IMR-90 (cell line): Measurements from ENCODE around the gene H6PD. TPM values are rescaled to one million over a fixed set of nuclear protein-coding genes. Genes with fewer than 3 reads are reported as not detected.

Source experiments
- ATAC-seq: fragments of 200-7000 bp; cut with Tn5 transposase; 2 replicates; pipeline ENCODE4 v1.9.1; 2020; ENCODE audit warnings: low read depth, mild to moderate bottlenecking, moderate library complexity
- BruUV-seq: library from RNA; stranded (reverse); fragments of 400-500 nt; replicated peaks from 2 replicates; lab custom pipeline; 2021; lab: Mats Ljungman, UMichigan
- CTCF ChIA-PET: fragments of 300-600 bp; formaldehyde crosslinking; extraction: SDS; loops from one replicate; lab custom pipeline; 2021; ENCODE audit warnings: antibody characterized with exemption; lab: Yijun Ruan, JAX
- POLR2A ChIA-PET: fragments of 300-600 bp; sonication (Branson Sonifier 250); formaldehyde crosslinking; loops from one replicate; lab custom pipeline; 2022; ENCODE audit warnings: antibody characterized with exemption; ENCODE audit not compliant: unreplicated experiment; lab: Charles Lee
- DNase-seq: peaks from one replicate; pipeline ENCODE4 v3.0.0; 2013
- H2AFZ ChIP-seq: replicated peaks from 2 replicates; pipeline ENCODE3; 2013; ENCODE audit warnings: low read length, mild to moderate bottlenecking; ENCODE audit not compliant: poor library complexity
- H2AK5ac ChIP-seq: 2 replicates; pipeline ENCODE4 v1.6.1; 2013; ENCODE audit warnings: low read depth, low read length, inconsistent platforms
- H2AK9ac ChIP-seq: replicated peaks from 2 replicates; pipeline ENCODE3; 2013; ENCODE audit warnings: mild to moderate bottlenecking, low read depth, low read length, moderate library complexity; ENCODE audit not compliant: poor library complexity
- H2BK120ac ChIP-seq: 2 replicates; pipeline ENCODE4 v1.6.1; 2013; ENCODE audit warnings: low read depth, low read length, inconsistent platforms
- H2BK15ac ChIP-seq: 3 replicates; pipeline ENCODE4 v1.6.1; 2013; ENCODE audit warnings: low read depth, low read length, inconsistent platforms
- H2BK20ac ChIP-seq: 2 replicates; pipeline ENCODE4 v1.6.1; 2013; ENCODE audit warnings: low read depth, mild to moderate bottlenecking, inconsistent platforms, low read length, moderate library complexity
- H2BK5ac ChIP-seq: 2 replicates; pipeline ENCODE4 v1.6.1; 2013; ENCODE audit warnings: mild to moderate bottlenecking, low read depth, low read length, inconsistent platforms; ENCODE audit not compliant: poor library complexity, severe bottlenecking
- H3K14ac ChIP-seq: replicated peaks from 2 replicates; pipeline ENCODE4 v1.6.1; 2013; ENCODE audit warnings: low read depth, low read length, inconsistent platforms
- H3K18ac ChIP-seq: 2 replicates; pipeline ENCODE4 v1.6.1; 2013; ENCODE audit warnings: low read depth, low read length, control low read depth
- H3K23ac ChIP-seq: 2 replicates; pipeline ENCODE4 v1.6.1; 2013; ENCODE audit warnings: low read depth, low read length, inconsistent platforms
- H3K27ac ChIP-seq: 2 replicates; pipeline ENCODE4 v1.5.1; 2013; ENCODE audit warnings: mild to moderate bottlenecking, control low read depth, low read length; ENCODE audit not compliant: insufficient read depth
- H3K27me3 ChIP-seq: 2 replicates; pipeline ENCODE4 v1.6.1; 2013; ENCODE audit warnings: low read length; ENCODE audit not compliant: control insufficient read depth, insufficient read depth
- H3K36me3 ChIP-seq: 2 replicates; pipeline ENCODE4 v1.6.1; 2013; ENCODE audit warnings: low read length, mixed read lengths; ENCODE audit not compliant: control insufficient read depth, insufficient read depth
- H3K4ac ChIP-seq: 2 replicates; pipeline ENCODE4 v1.6.1; 2013; ENCODE audit warnings: low read depth, low read length, inconsistent platforms
- H3K4me1 ChIP-seq: 2 replicates; pipeline ENCODE4 v1.6.1; 2013; ENCODE audit warnings: low read length, mixed read lengths; ENCODE audit not compliant: control insufficient read depth, insufficient read depth
- H3K4me2 ChIP-seq: 2 replicates; pipeline ENCODE4 v1.6.1; 2013; ENCODE audit warnings: low read depth, mild to moderate bottlenecking, control low read depth, low read length, moderate library complexity
- H3K4me3 ChIP-seq: 2 replicates; pipeline ENCODE4 v1.5.1; 2013; ENCODE audit warnings: low read depth, mild to moderate bottlenecking, control low read depth, low read length, moderate library complexity; ENCODE audit not compliant: insufficient read depth
- H3K56ac ChIP-seq: 2 replicates; pipeline ENCODE4 v1.6.1; 2013; ENCODE audit warnings: low read length, inconsistent platforms; ENCODE audit not compliant: insufficient read depth; ENCODE audit errors: extremely low read depth
- H3K79me1 ChIP-seq, 2 experiments: 2 replicates each; pipeline ENCODE4 v1.6.1; 2013; ENCODE audit warnings: low read length in 2 of 2, inconsistent platforms in 1 of 2, low read depth in 1 of 2
- H3K9ac ChIP-seq: 2 replicates; pipeline ENCODE4 v1.6.1; 2013; ENCODE audit warnings: low read depth, low read length, control low read depth
- H3K9me1 ChIP-seq: 2 replicates; pipeline ENCODE4 v1.6.1; 2013; ENCODE audit warnings: low read length, inconsistent platforms; ENCODE audit not compliant: insufficient read depth
- H3K9me3 ChIP-seq: 2 replicates; pipeline ENCODE4 v1.6.1; 2013; ENCODE audit warnings: low read length; ENCODE audit not compliant: control insufficient read depth, insufficient read depth
- H4K20me1 ChIP-seq: 2 replicates; pipeline ENCODE4 v1.6.1; 2013; ENCODE audit warnings: low read length, inconsistent platforms; ENCODE audit not compliant: insufficient read depth
- H4K5ac ChIP-seq: 2 replicates; pipeline ENCODE4 v1.6.1; 2013; ENCODE audit warnings: mild to moderate bottlenecking, low read depth, low read length, control low read depth
- H4K8ac ChIP-seq, 2 experiments: 2 replicates each; pipeline ENCODE4 v1.6.1; 2013; ENCODE audit warnings: low read depth in 2 of 2, low read length in 2 of 2, control low read depth in 1 of 2, inconsistent platforms in 1 of 2
- H4K91ac ChIP-seq: 2 replicates; pipeline ENCODE4 v1.6.1; 2013; ENCODE audit warnings: low read depth, low read length, inconsistent platforms; ENCODE audit not compliant: insufficient read depth
- CHD1 ChIP-seq: IDR thresholded peaks from 2 replicates; pipeline ENCODE4 v1.6.1; 2012; ENCODE audit warnings: low read depth, low read length, improper control_type of control experiment
- MAFK ChIP-seq: IDR thresholded peaks from 2 replicates; pipeline ENCODE4 v1.6.1; 2012; ENCODE audit warnings: low read depth, low read length, improper control_type of control experiment
- WGBS, 2 experiments: methylation state at CpG; one replicate each; pipeline versions ENCODE4 v1.1.5 to v1.1.7; 2013; ENCODE audit warnings: missing lambda C conversion rate in 2 of 2; ENCODE audit not compliant: insufficient read length in 1 of 2; ENCODE audit errors: extremely low coverage in 2 of 2; 5-methylcytosine and 5-hydroxymethylcytosine counted together
- dilution Hi-C: fragments of 300-500 bp; cut with HindIII; formaldehyde crosslinking; loops from one replicate; pipeline ENCODE4 v1.14.3; 2018; ENCODE audit warnings: low sequenced_read_pairs; ENCODE audit not compliant: unreplicated experiment
- in situ Hi-C: fragments of 300-500 bp; cut with MboI; formaldehyde crosslinking; loops from 3 replicates; pipeline ENCODE4 v1.14.3; 2019; ENCODE audit warnings: low sequenced_read_pairs, inconsistent platforms, mixed read lengths
- intact Hi-C: fragments of 100-400 bp; cut with micrococcal nuclease; formaldehyde crosslinking; loops from 2 replicates; pipeline ENCODE4 v1.10.0; 2022
- polyA plus RNA-seq, 3 experiments: library from polyadenylated mRNA; depleted of rRNA; stranded (reverse); fragments of >200 nt; gene quantifications; 2 replicates each; pipeline ENCODE4 v1.2.3, GENCODE V29; 2012; ENCODE audit warnings: low replicate concordance in 1 of 3
- total RNA-seq: library from RNA; depleted of rRNA; stranded (reverse); fragments of >200 nt; gene quantifications from 2 replicates; pipeline ENCODE4 v1.2.3, GENCODE V29; 2012

Gene H6PD
- total and polyA plus RNA-seq, 2 of the 4 experiments (the other 2 are of a cell fraction), result 9.3 to 22.1 TPM

DNA sequence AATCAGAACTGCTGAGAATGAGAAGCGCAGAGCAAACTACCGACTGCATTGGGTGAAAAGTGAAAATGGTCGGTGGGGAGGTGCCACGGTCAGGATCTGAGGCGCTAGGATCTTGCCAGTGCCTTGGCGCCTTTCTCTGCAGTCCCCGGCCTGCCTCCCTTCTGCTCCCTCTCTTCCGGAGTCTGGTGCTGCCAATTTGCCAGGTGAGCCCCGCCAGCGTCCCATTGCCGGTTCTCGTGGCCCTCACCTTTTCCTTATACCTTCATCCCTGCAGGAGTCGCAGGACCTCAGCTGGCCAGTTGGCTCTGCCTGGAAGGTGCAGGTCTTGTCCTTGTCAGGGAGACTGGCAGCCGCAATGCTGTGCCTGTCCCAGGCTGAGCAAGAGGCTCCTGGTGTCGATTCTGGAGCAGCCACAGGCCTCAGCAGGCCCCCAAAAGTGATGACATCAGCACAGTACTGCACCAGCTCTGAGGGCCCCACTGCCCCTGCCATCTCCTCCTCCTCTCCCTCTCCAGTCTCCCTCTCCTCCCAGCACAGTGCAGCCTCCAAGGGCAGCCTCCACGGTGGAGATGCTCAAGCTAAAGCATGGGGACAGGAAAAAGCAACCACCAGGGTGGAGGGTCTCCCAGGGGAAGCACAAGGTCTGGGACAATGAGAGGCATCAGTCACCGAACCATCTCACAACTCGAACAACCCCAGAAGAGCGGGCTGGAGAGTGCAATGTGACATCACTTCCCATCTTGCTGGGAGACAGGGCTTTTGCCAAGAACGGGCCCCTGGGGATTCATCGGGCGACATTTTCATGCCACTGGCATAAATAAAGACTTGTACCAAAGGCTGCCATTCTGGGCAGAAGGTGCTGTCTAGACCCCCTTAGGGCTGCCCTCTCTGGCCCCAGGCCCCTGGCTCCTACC is 37.1 kb upstream of the H6PD start:
- CTCF ChIA-PET, result interaction anchor here (0.6 to 1.7 kb wide), 3 partner anchors 51 to 89 kb away, joined by 4 read pairs; no protein-coding TSS in a partner anchor
- 0 out of 3 replicates have a peak overlapping the region, but pooled peaks have one; percentile 62 for H2BK15ac ChIP-seq
- H2BK5ac ChIP-seq, result no peak overlapping the region
- H3K9ac ChIP-seq, result no peak overlapping the region
- H3K14ac ChIP-seq, result no peak overlapping the region; the same call in 1 of the 2 replicates
- peak overlapping the region in 1 of 2 experiments; percentile 74; a peak in 3 of 4 replicates for H4K8ac ChIP-seq
- no peak for TF ChIP-seq CHD1
- peak; percentile 86 for TF ChIP-seq MAFK
- H2AK5ac ChIP-seq, result peak overlapping the region; percentile 43
- no peak overlapping the region for H3K4me2 ChIP-seq
- peaks cover 0 to 46% of the 10 kb centered on the region in 2 experiments; a peak in 2 of 4 replicates for H3K79me1 ChIP-seq
- H3K23ac ChIP-seq, result no peak overlapping the region
- no peaks in the 10 kb centered on the region; the same call in 1 of the 2 replicates for H3K27me3 ChIP-seq
- H4K20me1 ChIP-seq, result no peaks in the 10 kb centered on the region
- no peak overlapping the region for H3K18ac ChIP-seq
- no peak overlapping the region for H4K91ac ChIP-seq
- ATAC-seq (no peak), DNase-seq (no peak)
- in situ Hi-C loops, result loop anchor here (5.0 kb wide), 1 partner anchor 85 kb away; no protein-coding TSS in a partner anchor
- no peaks in the 10 kb centered on the region for H3K36me3 ChIP-seq
- H3K4me3 ChIP-seq, result no peak overlapping the region
- peak overlapping the region; percentile 89 for H3K4ac ChIP-seq
- no peak overlapping the region for H2BK20ac ChIP-seq
- 96% methylated on average over 14 of the region's 22 CpGs; no CpG with 5 or more reads in 1 of the 2 experiments for WGBS, 2 experiments
- intact Hi-C loops, result loop anchor here (2.0 kb wide), 1 partner anchor 55 kb away; no protein-coding TSS in a partner anchor
- BruUV-seq, result no TSS peak
- POLR2A ChIA-PET, result no interaction called here
- peaks cover 9% of the 10 kb centered on the region for H3K9me1 ChIP-seq
- H2AK9ac ChIP-seq, result no peak overlapping the region
- no peak overlapping the region for H3K27ac ChIP-seq
- H2AFZ ChIP-seq, result peak overlapping the region; percentile 66
- no peak overlapping the region for H3K56ac ChIP-seq
- peak overlapping the region; percentile 69; the same call in 1 of the 2 replicates for H2BK120ac ChIP-seq
- no peak overlapping the region for H4K5ac ChIP-seq
- peaks cover 32% of the 10 kb centered on the region for H3K4me1 ChIP-seq
- no peaks in the 10 kb centered on the region for H3K9me3 ChIP-seq
- dilution Hi-C loops, result no loop called here
